ENCODE results near the gene RADIL.

- TF ChIP-seq CTCF (conservative IDR thresholded peaks at IDR 0.05; ENCODE audit: low read depth, low read length), result no peak
- TF ChIP-seq EZH2 (IDR thresholded peaks at IDR 0.05; ENCODE audit: low read length, unreplicated experiment), result no peak
These were observed 27.8 kb upstream of the RADIL start for GRCh38 chr7:4911111-4911828.

Data from PC-3 (cell line).